VCaP (cell line): ENCODE measurements around the gene TENM3.

Source experiments
- H3K27ac ChIP-seq: fragments of 450-650 bp; 2 replicates; pipeline ENCODE4 v1.5.1; 2017
- CTCF ChIP-seq: fragments of 450-650 bp; conservative IDR thresholded peaks from 2 replicates; pipeline ENCODE4 v1.5.1; 2017; ENCODE audit warnings: mild to moderate bottlenecking, moderate library complexity

Gene TENM3

GRCh38 chr4:182649698-182650477, 406.7 kb downstream of the TENM3 start:
- H3K27ac ChIP-seq: no peak overlapping the region
- no peak for TF ChIP-seq CTCF

- H3K27ac ChIP-seq: no peak overlapping the region
- no peak for TF ChIP-seq CTCF
Observed at GRCh38 chr4:182653596-182653995, 410.4 kb downstream of the TENM3 start.

- no peak overlapping the region for H3K27ac ChIP-seq
- no peak for TF ChIP-seq CTCF
Observed at GRCh38 chr4:182655340-182655739, 412.1 kb downstream of the TENM3 start.

- no peak overlapping the region for H3K27ac ChIP-seq
- no peak for TF ChIP-seq CTCF
Observed at GRCh38 chr4:182662551-182662950, 419.3 kb downstream of the TENM3 start.

GRCh38 chr4:182671231-182671630, 428.0 kb downstream of the TENM3 start:
- no peak overlapping the region for H3K27ac ChIP-seq
- TF ChIP-seq CTCF: no peak

- TF ChIP-seq CTCF: no peak
- no peak overlapping the region for H3K27ac ChIP-seq
Observed at GRCh38 chr4:182671749-182672148, 428.5 kb downstream of the TENM3 start.

GRCh38 chr4:182678590-182678989, 435.4 kb downstream of the TENM3 start:
- no peak for TF ChIP-seq CTCF
- no peak overlapping the region for H3K27ac ChIP-seq
